Esophagus squamous epithelium (tissue), 5 donors: ENCODE measurements around the gene GCDH. TPM values are rescaled to one million over a fixed set of nuclear protein-coding genes. Genes with fewer than 3 reads are reported as not detected.

Experiments used
- DNase-seq: peaks from one replicate; lab custom pipeline; 2025; lab: John Stamatoyannopoulos, UW
- H3K27ac ChIP-seq, 4 donors: fragments of 200-600 bp; sonication (generic); one replicate each; pipeline ENCODE4 v1.5.1; 2016 to 2019; ENCODE audit warnings: mild to moderate bottlenecking in 1 of 4
- H3K27me3 ChIP-seq, 4 donors: fragments of 200-600 bp; sonication (generic); 1 replicate in 3 of 4; 2 replicates in 1 of 4; pipeline versions ENCODE4 v1.5.1 to v1.6.0; 2017 to 2021; ENCODE audit warnings: antibody characterized with exemption in 1 of 4
- H3K36me3 ChIP-seq, 3 donors: fragments of 200-600 bp; sonication (generic); one replicate each; pipeline ENCODE4 v1.5.1; 2016 to 2019
- H3K4me1 ChIP-seq, 3 donors: fragments of 200-600 bp; sonication (generic); one replicate each; pipeline ENCODE4 v1.5.1; 2017 to 2019
- H3K4me3 ChIP-seq, 4 donors: fragments of 200-600 bp; sonication (generic); 1 replicate in 3 of 4; 2 replicates in 1 of 4; pipeline ENCODE4 v1.5.1; 2016 to 2019; ENCODE audit warnings: mild to moderate bottlenecking in 2 of 4, moderate library complexity in 1 of 4
- H3K9me3 ChIP-seq, 3 donors: fragments of 200-600 bp; sonication (generic); one replicate each; pipeline ENCODE4 v1.5.1; 2016 to 2019
- CTCF ChIP-seq, 6 experiments: fragments of 450-650 bp in 4 of 6; fragments of 200-600 bp in 2 of 6; sonication (generic) in 2 of 6; IDR thresholded peaks; one replicate each; pipeline ENCODE4 v1.5.1; 2016 to 2019; ENCODE audit warnings: antibody characterized with exemption in 6 of 6, mild to moderate bottlenecking in 4 of 6, moderate library complexity in 4 of 6
- POLR2A ChIP-seq, 4 donors: fragments of 450-650 bp; IDR thresholded peaks; one replicate each; pipeline ENCODE4 v1.6.1; 2017; ENCODE audit warnings: antibody characterized with exemption in 4 of 4, mild to moderate bottlenecking in 4 of 4, moderate library complexity in 3 of 4
- WGBS, 2 donors: methylation state at CpG; one replicate each; pipeline ENCODE4 v1.1.5; 2018; 5-methylcytosine and 5-hydroxymethylcytosine counted together
- intact Hi-C: fragments of 100-400 bp; cut with DNase I; formaldehyde crosslinking; loops from one replicate; pipeline ENCODE4 v1.15.0; 2022
- total RNA-seq, 4 donors: library from RNA; depleted of rRNA; stranded (reverse); fragments of >200 nt; gene quantifications; one replicate each; pipeline ENCODE4 v1.1.0, GENCODE V29; 2016
- donor health status: DM: yes; HTN: yes; CAD: no.

GCDH gene
- total RNA-seq, 4 donors from 2014 or later = 20.9 to 44.1 (median 34.9) TPM

DNA sequence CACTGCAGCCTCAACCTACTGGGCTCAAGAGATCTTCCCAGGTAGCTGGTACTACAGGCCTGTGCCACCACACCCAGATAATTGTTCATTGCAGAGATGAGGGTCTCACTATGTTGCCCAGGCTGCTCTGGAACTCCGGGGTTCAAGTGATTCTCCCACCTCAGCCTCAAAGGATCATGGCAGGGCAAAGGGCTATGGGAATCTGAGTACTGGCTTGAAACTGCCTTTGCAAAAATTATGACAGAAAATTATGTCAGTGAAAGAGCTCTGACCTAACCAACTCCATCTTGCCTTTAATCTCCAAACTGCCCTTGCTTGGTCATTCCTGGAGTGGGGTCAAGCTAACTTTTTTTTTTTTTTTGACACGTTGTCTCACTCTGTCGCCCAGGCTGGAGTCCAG lies 8.4 kb upstream of the GCDH start:
- H3K36me3 ChIP-seq = peaks cover 6 to 13% (median 7%) of the 10 kb centered on the region in 3 donors
- H3K9me3 ChIP-seq = peaks cover 0 to 17% (median 14%) of the 10 kb centered on the region in 3 donors
- DNase-seq = no peak
- no peak overlapping the region for H3K4me3 ChIP-seq
- H3K27ac ChIP-seq = no peak overlapping the region
- 82 to 100% methylated on average over 2 to 3 of the region's 3 CpGs for WGBS, 2 donors
- TF ChIP-seq CTCF (IDR thresholded peaks at IDR 0.05) (no peak), POLR2A (IDR thresholded peaks at IDR 0.05) (no peak)
- H3K4me1 ChIP-seq = peaks cover 14 to 44% (median 20%) of the 10 kb centered on the region in 3 donors
- peaks cover 0 to 35% (median 0%) of the 10 kb centered on the region in 4 donors for H3K27me3 ChIP-seq
- intact Hi-C loops = no loop called here

DNA sequence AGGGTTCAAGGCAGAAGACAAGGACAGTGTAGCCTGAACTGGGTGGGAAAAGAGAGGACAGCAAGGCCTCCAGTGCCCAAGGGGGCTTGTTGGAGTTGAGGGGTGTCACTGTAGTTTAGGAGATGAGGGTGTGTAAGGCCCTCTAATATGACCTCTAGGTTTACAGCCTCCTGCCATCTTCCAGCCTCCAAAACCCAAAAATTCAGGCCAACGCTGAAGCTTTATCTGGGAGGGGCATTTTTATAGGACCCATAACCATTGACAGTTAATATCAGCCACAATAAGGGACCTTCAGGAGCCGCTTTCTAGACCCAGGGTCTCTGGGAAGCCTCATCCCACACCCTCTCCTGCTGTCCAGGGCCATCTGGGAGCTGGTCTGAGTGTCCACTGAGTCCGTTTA lies 6.8 kb upstream of the GCDH start:
- DNase-seq = no peak
- peaks cover 0 to 17% (median 14%) of the 10 kb centered on the region in 3 donors for H3K9me3 ChIP-seq
- H3K36me3 ChIP-seq = no peaks in the 10 kb centered on the region
- H3K27ac ChIP-seq = no peak overlapping the region
- TF ChIP-seq POLR2A (IDR thresholded peaks at IDR 0.05) (no peak), CTCF (IDR thresholded peaks at IDR 0.05) (no peak)
- intact Hi-C loops = no loop called here
- peaks cover 0 to 35% (median 0%) of the 10 kb centered on the region in 4 donors for H3K27me3 ChIP-seq
- 83 to 100% methylated on average over 2 of the region's 3 CpGs for WGBS, 2 donors
- H3K4me1 ChIP-seq = peaks cover 14 to 44% (median 20%) of the 10 kb centered on the region in 3 donors
- no peak overlapping the region for H3K4me3 ChIP-seq

GRCh38 chr19:12884627-12884925 lies 6.4 kb upstream of the GCDH start:
- DNase-seq = no peak
- H3K4me3 ChIP-seq = peak overlapping the region in 3 of 4 donors; percentile 35 to 68 (median 52)
- H3K4me1 ChIP-seq = peaks cover 14 to 42% (median 20%) of the 10 kb centered on the region in 3 donors
- no peak for TF ChIP-seq CTCF (IDR thresholded peaks at IDR 0.05)
- no peak for TF ChIP-seq POLR2A (IDR thresholded peaks at IDR 0.05)
- peaks cover 0 to 35% (median 0%) of the 10 kb centered on the region in 4 donors for H3K27me3 ChIP-seq
- no peaks in the 10 kb centered on the region for H3K36me3 ChIP-seq
- 50 to 100% methylated on average over 2 of the region's 12 CpGs for WGBS, 2 donors
- H3K9me3 ChIP-seq = peaks cover 0 to 17% (median 14%) of the 10 kb centered on the region in 3 donors
- H3K27ac ChIP-seq = peak overlapping the region in 3 of 4 donors; percentile 20 to 76 (median 42)
- intact Hi-C loops = no loop called here

- intact Hi-C loops = no loop called here
- Histone ChIP-seq H3K27me3 (peaks cover 0 to 35% (median 0%) of the 10 kb centered on the region in 4 donors), H3K27ac (peak overlapping the region in 3 of 4 donors; percentile 42 to 76 (median 60)), H3K4me1 (peaks cover 13 to 39% (median 19%) of the 10 kb centered on the region in 3 donors), H3K9me3 (peaks cover 0 to 17% (median 14%) of the 10 kb centered on the region in 3 donors), H3K36me3 (no peaks in the 10 kb centered on the region), H3K4me3 (peak overlapping the region; percentile 32 to 68 (median 44))
- DNase-seq = peak; percentile 38
- peak; percentile 52 to 73 (median 58) for TF ChIP-seq CTCF (IDR thresholded peaks at IDR 0.05)
- peak in 1 of 4 donors; percentile 41 for TF ChIP-seq POLR2A (IDR thresholded peaks at IDR 0.05)
- 1 to 5% methylated on average over 7 to 10 of the region's 73 CpGs for WGBS, 2 donors
Observed at GRCh38 chr19:12884926-12885748, 5.8 kb upstream of the GCDH start.
